C4-2B (cell line): ENCODE data around the gene TRPV4.

Source experiments
- CTCF ChIP-seq: fragments of 450-650 bp; conservative IDR thresholded peaks from 2 replicates; pipeline ENCODE4 v1.5.1; 2017; ENCODE audit warnings: mild to moderate bottlenecking
- ZFX ChIP-seq: fragments of 450-650 bp; IDR thresholded peaks from 2 replicates; pipeline ENCODE4 v1.6.1; 2017

DNA sequence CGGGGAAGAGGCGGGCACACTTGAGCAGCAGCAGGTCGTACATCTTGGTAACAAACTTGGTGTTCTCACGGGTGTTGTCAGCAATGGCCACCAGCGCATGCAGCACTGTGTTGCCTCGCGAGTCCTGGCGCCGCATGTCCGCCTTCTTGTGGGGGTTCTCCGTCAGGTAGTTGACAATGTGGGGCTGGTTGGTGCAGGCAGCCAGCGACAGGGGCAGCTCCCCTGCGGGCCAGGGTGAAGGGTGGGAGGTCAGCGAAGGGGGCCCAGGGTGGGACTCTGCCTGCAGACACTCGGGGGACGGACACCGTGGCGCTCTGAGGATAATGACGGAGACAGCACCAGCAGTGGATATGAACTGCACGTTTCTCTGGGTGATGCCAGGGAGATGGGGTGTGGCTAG lies 34.5 kb downstream of the TRPV4 start:
- no peak for TF ChIP-seq CTCF
- TF ChIP-seq ZFX = no peak
